T-helper 2 cell (primary cell): ENCODE results near the gene TCF7L1.
A peak's percentile ranks its signal among the peaks of the same experiment; 100 is the strongest.
"Not testable (repeated sequence)": the region's sequence is repeated elsewhere in the genome, so short reads cannot be mapped to it uniquely, and the experiment has no call there.

ENCODE experiments used
- DNase-seq, 5 experiments: peaks; one replicate each; pipeline versions ENCODE4 v3.0.0 to v3.0.0-alpha.2; 2012 to 2022

Gene TCF7L1

DNA sequence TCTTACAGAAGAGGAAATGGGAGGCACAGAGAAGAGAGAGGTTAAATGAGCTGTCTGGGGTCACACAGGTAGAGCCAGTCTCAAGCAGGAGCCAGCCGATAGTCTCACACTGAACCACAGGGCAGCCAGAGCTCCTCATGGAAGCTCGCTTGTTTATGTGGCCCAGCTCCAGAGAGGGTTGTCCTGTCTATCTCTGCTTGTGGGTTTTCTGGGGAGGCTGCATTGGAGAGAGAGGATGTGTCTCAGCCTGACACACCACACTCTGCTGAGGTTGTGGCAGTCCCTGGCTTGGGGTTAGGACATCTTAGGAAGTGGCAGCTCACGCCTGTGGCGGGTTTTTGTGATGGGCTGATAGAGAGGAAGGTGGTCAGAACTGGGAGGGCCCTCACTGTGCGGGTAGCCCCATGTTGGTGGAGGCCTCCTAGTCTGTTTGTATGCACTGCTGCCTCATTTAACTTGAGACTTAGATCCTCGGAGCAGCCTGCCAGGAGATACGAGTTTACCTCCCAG, 52.3 kb downstream of the TCF7L1 start:
- DNase-seq = peak in 1 of 5 experiments; percentile 4

DNA sequence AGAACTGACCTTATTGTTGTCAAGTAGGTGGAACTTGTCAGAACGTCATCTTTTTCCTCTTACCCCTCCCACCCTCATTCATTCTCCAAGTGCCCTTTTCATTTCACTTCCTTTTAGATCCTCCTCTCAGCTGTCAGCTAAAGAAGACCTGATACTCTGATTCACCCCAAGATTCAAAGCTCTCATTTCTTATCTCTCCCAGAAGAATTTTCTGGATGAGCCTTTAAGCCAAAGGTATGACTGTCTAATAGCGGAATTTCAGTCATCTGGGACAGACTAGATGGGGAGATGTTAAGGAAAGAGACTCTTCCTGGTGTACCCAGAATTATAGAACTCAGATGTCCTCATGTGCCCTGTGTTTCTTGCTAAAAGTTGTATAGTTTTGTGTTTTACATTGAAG, 53.9 kb downstream of the TCF7L1 start:
- DNase-seq = no peak

DNA sequence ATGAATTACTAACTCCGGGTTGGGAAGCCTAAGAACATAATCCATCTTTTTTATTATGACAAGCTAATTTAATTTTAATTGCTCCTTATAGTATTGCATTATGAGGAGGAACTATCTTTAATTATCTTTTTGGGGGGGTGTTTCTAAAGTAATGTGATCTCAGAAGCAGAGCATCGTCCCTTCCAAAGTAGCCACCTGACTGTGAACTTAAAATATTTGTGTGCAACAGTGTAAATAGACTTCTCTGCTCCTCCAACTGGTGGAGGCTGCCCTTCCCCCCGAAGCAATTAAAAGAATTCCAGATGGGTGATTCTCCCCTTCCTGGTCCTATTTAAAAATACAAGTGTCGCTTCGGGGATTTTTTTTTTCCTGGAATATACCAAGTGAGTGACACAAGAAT, 55.7 kb downstream of the TCF7L1 start:
- DNase-seq = no peak

DNA sequence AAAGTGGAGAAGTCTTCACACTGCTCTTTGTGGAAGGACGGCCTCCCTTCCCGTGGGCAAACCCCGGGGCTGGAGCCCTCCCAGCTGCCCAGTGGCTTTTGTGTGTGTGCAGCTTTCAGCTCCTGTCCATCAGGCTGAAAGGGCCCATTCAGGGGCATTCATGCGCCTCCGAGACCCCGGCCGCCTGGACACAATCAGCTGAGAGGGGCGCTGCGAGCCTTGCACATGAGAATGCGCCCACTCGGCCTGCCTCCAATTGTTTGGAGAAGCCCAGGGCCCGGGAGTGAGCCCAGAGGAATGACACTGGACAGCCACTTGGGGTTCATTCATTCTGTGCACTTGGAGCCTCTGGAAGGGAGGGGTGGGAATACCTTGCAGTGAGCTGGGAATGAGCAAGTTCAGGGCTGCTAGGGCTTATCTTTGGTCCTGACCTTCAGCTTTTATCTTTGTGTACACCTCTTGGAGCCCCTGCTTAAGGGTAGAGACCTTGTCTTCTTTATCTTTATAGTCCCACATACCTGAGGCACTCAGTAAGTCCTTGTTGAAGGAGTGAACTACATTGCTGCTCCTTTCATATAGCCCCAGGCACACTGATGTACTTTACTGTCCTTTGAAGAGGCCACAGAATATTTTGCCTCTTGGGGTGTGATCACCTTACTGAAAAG, 56.5 kb downstream of the TCF7L1 start:
- DNase-seq = no peak

DNA sequence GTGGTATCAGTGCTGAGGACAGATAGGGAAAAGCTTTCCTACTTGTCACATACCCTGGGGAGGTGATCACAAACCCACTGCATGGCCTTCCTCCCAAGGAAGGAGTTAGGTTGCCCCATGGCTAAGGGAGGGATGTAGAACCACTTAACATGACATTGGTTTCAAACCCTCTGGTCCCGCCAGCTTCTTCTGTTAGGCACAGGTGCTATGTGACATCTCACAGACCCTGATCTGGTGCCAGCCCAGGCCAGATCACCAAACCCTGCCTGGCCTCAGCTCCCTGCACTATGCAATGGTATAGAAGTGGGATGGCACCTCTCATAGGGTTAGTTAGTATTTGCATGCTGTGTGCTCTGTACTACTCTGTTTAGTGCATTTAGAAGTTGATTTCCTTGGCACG, 58.0 kb downstream of the TCF7L1 start:
- no peak for DNase-seq

DNA sequence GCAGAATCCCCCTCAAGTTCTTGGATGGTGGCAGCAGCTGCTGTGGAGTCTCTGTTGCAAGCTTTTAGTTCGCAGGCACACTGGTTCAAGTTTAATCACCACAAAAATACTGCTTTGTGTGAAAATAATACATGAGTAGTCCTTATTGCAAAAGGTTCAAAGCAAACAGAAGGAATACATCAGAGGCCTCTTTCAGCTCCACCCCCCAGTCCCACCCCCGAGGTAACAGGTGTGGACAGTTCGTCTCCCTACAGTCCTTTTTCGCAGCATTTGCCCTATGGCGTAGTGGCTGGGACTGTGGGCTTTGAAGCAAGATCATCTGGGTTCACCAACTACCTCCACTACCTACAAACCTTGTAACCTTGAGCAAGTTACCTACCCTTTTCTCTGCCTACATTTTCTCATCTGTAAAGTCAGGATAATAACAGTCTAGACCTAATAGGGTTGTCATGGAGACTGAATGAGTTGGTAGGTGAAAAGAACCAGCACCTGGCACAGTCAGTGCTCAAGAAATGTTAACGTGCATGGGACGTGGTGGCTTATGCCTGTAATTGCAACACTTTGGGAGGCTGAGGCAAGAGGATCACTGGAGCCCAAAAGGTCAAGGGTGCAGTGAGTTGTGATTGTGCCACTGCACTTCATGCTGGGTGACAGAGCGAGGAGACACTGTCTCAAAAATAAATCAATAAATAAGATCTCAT, 61.7 kb downstream of the TCF7L1 start:
- no peak for DNase-seq

DNA sequence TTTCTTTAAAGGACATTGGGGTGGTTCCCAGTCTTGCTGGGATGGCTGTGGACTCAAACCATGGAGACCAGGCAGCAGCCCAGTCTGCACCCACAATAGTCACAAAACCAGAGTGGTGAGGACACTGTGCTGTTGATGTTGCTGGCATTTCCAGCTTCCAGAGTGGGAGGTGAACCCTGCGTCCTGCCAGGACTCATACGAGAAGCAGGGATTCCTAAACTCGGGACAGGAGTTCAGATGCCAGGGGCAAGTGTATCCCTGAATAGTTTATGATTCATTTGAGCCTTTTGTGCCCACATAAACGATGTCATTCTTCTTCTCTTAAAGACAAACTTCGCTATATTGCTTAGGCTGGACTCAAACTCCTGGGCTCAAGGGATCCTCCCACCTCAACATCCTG, 62.8 kb downstream of the TCF7L1 start:
- no peak for DNase-seq

DNA sequence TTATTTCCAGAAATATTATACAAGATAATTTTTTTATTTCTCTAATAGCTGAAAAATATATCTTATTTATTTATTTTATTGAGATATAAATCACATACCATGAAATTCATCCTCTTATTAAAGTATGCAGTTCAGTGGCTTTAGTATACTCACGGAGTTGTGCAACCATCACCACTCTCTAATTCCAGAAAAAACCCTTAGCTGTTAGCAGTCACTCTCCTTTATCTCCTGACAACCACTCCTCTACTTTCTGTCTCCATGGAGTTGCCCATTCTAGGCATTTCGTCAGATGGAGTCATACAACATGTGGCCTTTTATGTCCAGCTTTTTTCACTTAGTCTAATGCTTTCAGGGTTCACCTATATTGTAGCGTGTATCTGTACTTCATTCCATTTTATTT, 66.5 kb downstream of the TCF7L1 start:
- no peak for DNase-seq

DNA sequence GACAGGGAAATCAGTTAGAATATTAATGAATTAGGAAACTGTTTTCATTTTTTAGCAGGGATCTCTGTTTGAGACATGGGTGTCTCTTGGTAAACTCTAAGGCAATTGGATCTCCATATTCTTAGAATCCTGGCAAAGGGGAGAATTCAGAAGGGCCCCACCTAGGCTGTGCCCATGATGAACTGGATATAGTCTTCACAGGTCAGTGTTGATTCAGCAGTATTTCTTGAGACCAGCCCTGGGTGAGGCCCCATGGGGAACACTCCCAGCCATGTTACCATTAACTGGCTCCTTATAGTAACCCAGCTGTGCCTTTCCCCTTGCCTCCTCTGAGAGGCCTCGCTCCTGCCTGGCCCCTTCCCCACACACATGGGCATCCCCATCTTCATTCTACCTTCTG, 76.7 kb downstream of the TCF7L1 start:
- DNase-seq = no peak

DNA sequence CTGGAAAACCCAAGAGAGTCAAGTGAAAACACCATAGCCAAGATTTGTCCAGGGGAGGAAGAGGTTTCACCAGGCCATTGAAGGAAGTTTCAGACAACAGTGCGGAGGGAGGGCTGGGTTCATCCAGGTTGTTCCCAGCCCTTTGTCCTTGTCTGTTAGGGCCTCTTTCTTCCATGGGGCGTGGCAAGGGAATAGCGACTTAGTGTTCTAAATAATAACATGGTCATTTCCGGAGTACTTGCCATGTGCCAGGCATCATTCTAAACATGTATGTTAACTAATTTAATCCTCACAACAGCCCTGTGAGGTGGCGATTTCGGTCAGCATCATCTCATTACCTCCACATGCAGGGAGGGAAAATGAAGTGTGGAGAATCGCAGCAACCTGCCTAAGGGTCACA, 77.3 kb downstream of the TCF7L1 start:
- no peak for DNase-seq

DNA sequence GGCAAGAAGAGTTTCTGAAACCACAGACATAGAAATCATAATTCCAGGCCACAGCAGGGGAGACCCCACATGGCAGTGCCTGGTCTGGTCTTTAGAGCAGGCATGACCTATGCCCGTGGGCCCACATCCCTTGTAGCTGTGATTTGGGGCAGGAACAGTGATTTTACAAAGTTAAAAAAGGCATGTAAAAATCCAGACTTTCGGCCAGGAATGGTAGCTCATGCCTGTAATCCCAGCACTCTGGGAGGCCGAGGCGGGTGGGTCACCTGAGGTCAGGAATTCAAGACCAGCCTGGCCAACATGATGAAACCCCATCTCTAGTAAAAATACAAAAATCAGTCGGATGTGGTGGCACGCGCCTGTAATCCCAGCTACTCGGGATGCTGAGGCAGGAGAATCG, 78.4 kb downstream of the TCF7L1 start:
- DNase-seq = not testable (repeated sequence)

DNA sequence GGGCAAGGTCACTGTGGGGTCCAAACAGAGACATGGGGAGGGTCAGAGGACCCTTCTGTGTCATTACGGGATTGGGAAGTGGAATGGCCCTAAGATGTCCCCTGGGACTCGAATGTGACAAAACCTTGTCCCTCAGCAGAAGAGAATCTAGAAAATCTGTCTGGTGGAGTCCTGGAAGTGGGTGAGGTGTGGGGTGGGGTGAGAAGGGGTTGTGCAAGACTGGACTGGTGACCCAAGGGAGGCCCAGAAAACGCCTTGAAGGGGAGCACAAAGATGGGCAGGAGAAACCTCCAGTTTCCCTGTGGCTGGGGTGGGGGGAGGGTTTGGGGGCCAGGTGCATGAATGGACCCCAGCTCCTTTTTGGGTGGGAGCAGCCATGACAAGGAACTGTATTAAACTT, 79.6 kb downstream of the TCF7L1 start:
- no peak for DNase-seq

DNA sequence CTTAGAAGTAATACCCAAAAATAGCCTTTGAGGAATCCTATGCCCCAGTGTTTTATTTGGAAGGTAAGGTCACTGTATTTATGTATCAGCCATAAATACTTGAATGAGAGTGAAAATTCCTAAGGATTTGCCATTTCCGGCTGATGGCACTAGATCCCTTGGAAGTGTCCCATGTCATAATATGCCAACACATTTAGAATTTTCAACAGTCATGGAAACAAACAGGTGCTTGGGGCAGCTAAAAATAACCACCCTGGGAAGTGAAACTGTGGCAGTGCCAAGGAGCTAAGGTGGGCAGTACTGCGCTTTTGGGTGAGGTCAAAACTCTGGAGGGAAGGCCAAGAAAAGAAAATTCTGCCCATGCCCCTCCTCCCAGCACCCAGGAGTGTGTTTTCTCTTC, 80.2 kb downstream of the TCF7L1 start:
- DNase-seq = no peak

DNA sequence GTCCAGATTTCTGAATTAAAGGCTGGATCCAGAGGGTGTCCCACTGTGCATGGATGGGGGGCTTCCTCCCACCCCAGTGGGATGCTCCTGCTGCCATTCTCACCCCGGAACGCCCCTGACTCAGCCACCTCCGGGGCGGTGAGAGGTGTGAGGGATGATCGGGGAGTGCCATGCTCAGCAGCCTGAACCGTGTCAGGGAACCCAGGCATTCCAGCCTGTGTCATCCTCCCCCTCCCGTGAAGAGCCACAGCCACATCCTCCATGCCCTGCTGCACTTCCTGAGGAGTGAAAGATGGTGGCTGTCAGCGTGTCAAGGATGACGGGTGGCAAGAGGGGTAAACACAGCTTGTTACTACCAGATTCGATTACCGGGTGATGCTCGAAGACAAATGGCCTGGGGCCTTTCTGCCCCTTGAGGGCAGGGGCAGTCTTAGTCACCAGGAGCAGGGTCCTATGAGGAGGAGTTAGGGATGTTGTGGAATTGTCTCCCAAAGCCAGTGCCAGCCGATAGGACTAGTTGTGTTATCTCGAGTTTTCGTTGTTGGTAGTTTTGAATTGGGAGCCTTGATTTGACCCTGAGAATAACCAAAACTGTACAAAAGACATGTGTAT, 80.8 kb downstream of the TCF7L1 start:
- no peak for DNase-seq

DNA sequence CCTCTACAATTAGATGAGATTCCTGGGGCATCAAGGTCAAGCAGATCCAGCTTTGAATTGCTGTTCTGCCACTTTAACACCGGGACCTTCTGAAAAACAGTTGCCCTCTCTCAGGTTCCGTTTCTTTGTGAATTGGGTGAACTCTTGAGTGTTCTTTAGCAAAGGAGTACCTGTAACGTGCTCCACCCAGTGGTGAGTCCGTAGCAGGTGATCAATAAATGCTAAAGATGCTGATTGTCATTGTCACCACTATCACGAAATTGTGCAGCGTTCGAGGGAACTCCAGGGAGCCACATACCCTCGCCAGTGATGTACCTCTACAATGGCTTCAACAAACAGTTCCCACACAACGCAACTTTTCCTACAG, 81.9 kb downstream of the TCF7L1 start:
- DNase-seq = no peak

DNA sequence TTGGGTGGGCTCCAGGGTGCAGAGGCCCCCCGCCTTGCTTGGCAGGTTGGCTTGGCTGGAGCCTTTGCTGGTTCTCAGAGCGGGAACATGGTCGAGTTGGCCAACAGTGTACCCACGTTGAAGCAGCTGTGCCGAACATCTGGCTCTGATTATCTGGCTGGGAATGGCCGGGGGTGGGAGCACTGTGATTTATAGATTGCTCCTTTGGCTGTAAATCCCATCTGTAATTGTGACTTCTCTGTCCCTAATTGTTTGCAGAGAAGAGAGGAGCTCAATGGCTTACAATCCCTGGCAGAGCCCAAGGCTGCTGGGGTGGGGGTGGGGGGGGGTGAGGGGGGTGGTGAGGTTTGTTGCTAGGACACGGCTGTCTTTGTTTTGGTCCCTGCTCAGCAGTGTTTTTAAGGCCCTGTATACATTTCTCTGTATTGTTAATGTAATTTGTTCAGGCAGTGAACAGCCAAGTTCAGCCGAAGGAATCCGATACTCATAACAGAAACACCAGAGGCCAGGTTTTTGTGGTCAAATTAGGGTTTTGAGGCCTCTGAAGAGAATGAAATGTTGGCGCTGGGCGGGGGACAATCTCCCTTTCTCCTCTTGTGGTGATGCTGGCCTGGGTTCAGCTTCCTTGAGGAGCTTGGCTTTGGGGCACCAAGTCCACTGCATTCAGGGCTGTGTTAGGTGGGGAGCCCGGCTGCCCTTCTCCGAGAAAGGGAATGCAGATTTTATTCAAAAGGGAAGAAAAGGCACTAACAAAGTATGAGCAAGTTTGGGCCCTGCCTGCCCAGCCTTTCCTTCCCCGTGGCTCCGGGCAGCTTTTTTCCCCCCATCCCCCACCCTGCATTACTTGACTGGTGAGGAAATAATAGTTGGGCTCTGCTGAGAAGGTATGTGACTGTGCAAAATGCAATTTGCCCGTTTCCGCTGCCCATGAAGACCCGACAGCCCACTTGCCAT, 82.5 kb downstream of the TCF7L1 start:
- DNase-seq = peak in 1 of 5 experiments; percentile 10

DNA sequence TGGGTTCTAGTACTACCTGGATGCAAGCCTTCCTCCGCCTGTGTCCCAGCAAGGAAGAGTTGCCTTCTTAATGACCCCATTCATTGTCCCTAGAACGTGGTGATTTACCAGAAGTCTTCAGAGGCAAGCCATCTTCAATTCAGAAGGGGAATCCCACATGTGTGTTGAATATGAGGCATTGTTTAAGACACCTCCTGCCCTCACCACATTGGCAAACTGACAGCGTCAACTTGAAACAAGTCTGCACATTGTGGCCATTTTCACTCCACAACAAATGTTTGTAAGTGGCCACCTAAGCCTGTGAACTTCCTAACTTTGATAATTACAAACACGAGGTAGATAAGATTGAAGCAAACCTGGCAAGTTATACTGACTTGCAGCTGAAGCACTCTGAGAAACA, 83.7 kb downstream of the TCF7L1 start:
- peak in 1 of 5 experiments; percentile 69 for DNase-seq

DNA sequence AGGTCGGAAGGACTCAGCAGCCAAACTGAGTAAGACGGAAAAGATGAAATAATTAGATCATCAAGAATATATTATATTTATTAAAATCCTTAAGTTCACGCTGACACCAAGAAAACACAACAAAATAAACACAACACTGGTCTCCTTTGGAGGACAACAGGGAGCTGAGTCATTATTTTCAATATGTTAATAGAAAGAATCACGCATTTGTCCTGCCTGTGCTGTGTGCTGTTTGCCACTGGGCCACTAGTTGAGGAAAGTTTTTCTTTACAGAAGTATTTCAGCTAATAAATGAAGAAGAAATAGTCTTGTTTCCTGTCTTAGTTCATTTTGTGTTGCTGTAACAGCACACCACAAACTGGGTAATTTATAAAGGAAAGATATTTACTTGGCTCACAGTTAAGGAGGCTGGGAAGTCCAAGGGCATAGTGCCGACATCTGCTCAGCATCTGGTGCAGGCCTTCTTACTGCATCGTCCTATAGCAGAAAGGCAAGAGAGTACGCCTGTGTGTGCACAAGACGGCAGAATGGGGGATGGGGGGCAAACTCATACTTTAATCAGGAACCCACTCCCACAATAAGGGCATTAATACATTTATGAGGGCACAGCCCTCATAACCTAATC, 88.0 kb downstream of the TCF7L1 start:
- no peak for DNase-seq

DNA sequence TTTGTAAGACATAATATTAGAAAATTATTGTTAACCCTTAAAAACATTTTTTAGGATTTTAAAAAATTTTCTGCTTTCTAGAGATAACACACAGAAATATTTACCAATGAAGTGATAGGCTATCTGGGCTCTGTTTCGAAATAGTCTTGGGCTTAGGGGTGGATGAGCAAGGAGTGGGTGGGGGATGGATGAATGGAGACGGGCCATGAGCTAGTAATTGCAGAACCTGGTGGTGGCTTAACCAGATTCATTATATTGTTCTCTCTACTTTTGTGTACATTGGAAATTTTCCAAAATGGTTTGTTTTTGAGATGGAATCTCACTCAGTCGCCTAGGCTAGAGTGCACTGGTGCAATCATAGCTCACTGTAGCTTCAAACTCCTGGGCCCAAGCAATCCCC, 89.6 kb downstream of the TCF7L1 start:
- DNase-seq = no peak

DNA sequence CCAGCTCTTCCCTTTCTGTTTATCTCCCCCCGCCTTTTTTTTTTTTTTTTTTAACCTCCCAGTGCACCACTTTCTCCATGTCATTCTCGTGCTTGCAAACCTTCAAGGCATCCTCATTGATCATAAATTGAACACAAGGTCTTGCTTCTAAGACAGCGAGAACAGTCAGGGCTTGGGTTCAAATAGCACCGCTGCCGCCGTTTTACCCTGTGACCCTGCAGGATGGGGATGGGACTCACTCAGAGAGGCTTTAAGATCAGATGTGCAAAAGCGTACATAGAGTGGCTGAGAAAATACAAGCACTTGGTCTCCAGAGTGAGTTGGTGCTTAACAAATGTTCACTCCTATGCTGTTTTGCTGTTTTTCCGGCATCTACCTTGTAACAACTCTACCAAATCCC, 93.6 kb downstream of the TCF7L1 start:
- DNase-seq = no peak

DNA sequence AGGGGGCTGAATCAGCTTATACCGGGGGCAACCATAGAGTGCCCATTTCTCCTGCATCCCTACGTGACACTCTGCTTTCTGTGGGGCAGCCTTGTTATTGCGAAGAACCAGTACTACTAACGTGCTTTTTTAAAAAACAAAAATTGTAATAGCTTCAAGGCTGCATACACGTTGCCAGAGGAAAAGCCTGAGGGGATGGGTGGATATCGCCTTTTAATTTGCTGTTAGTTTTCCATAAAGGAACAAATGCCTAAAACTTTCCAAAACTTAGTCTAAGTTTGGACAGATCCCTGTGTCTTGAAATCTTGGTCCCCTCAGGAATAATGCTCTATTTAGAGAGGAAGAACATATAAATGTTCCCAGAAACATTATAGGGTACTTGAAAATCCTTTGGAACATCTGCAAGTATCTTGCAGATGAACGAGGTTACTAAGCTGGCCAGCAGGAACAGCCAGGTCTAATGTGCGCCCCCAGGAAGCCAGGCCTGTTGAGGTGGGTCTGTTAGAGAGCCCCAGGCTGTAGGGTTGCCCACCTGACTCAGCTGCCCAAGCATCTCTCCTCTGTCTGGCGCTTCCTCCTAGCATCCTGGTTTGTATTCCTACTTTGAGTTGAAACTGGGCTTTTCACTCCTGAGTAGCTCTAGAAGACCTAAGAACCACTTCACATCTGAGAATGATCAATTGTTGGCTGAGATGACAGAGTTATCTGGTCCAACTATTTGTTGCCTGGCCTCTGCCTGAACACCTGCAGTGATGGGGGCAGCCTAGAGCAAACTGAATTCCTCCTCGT, 97.7 kb downstream of the TCF7L1 start:
- no peak for DNase-seq

DNA sequence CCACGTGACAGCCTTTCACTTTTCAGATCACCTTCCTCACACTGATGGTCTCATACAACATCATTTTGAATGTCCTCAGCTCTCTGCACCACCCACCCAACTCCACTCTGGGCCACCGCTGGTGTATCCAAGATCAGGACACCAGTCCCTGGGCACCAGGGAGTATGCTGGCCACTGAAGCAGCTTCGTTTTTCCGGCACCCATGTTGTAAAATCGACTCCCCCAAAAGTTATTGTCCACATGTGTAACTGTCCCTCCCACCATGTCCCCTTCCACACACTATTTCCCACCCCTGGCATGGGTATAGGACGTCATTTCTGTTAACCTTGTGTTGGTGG, 98.2 kb downstream of the TCF7L1 start:
- DNase-seq = no peak
